Measurements from ENCODE around the gene TMEM217.

TMEM217 gene

GRCh38 chr6:37287519-37288157 is 29.7 kb upstream of the TMEM217 start:
- Mint-ChIP-seq H3K4me3 (no peak overlapping the region), H3K27me3 (no peaks in the 10 kb centered on the region), H3K9me3 (no peaks in the 10 kb centered on the region), H3K27ac (no peak overlapping the region), H3K36me3 (ENCODE audit: low read depth) (peaks cover 70% of the 10 kb centered on the region), H3K4me1 (ENCODE audit: low read depth) (peaks cover 36% of the 10 kb centered on the region)

DNA sequence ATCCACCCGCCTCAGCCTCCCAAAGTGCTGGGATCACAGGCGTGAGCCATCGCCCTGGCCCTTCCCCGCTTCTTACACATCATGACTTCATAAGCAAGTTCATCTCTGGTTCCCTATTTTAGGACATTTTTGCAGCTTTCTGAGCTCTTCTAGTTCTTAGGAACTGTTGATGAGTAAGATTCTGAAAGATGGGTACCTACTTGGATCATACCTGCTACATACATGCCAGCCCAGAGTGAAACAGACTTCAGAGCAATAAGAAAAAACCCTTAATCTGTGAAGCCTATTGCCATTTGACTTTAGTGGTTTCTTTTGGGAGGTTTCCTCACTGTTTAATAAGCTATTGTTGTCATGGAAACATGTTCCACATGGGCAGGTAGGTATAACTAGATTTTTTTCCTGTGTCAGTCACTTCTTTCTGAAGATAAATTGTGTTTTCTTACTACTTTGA is 27.9 kb upstream of the TMEM217 start:
- Mint-ChIP-seq H3K4me3 (no peak overlapping the region), H3K27ac (peak overlapping the region; percentile 34), H3K36me3 (ENCODE audit: low read depth) (peaks cover 60% of the 10 kb centered on the region), H3K9me3 (no peaks in the 10 kb centered on the region), H3K27me3 (no peaks in the 10 kb centered on the region), H3K4me1 (ENCODE audit: low read depth) (peaks cover 36% of the 10 kb centered on the region)

DNA sequence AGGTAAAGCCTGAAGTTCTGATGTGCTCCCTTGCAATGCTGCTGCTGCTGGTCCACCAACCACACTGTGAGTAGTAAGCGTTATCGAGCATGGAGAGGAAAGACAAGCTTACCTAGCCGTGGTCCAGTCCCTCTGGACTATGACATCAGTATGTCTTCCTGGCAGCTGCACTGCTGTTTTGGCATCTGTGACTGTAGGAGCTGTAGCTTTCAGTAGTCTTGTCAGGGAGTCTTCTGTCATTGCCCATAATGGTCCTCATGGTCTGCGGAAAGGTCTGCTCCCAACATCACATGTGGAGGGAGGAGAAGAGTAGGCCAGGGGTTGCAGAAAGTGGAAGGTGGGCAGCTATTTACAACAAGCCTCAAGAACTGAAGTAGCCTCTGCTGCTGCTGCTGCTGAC is 26.8 kb upstream of the TMEM217 start:
- Mint-ChIP-seq H3K27me3 (no peaks in the 10 kb centered on the region), H3K4me3 (no peak overlapping the region), H3K9me3 (no peaks in the 10 kb centered on the region), H3K36me3 (ENCODE audit: low read depth) (peaks cover 59% of the 10 kb centered on the region), H3K4me1 (ENCODE audit: low read depth) (peaks cover 28% of the 10 kb centered on the region), H3K27ac (no peak overlapping the region)

GRCh38 chr6:37283671-37284151 is 25.8 kb upstream of the TMEM217 start:
- no peak overlapping the region for H3K27ac Mint-ChIP-seq
- peaks cover 63% of the 10 kb centered on the region for H3K36me3 Mint-ChIP-seq (ENCODE audit: low read depth)
- peaks cover 18% of the 10 kb centered on the region for H3K4me1 Mint-ChIP-seq (ENCODE audit: low read depth)
- H3K9me3 Mint-ChIP-seq: no peaks in the 10 kb centered on the region
- no peak overlapping the region for H3K4me3 Mint-ChIP-seq
- H3K27me3 Mint-ChIP-seq: no peaks in the 10 kb centered on the region

- H3K9me3 Mint-ChIP-seq: no peaks in the 10 kb centered on the region
- no peak overlapping the region for H3K4me3 Mint-ChIP-seq
- H3K27me3 Mint-ChIP-seq: no peaks in the 10 kb centered on the region
- H3K4me1 Mint-ChIP-seq (ENCODE audit: low read depth): peaks cover 15% of the 10 kb centered on the region
- peaks cover 63% of the 10 kb centered on the region for H3K36me3 Mint-ChIP-seq (ENCODE audit: low read depth)
- no peak overlapping the region for H3K27ac Mint-ChIP-seq
These were observed 25.3 kb upstream of the TMEM217 start for GRCh38 chr6:37283268-37283667.

DNA sequence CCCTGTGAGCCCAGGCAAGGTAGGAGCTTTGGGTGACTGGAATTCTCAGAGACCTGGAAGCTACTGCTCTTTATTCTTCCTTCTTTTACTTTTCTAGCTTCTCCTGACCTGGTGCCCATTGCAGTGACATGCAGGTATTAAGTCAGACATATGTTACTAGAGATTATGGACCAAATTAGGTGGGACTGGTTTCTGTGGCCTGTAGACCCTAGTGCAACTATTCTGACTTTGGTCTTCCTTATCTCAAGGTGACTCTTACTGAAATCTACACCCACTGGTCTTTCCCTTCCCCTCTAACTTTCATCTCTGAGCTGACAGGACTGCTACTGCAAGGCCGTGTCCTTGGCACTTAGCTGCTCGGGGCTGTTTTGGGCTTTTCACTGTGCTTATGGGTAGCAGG is 24.4 kb upstream of the TMEM217 start:
- Mint-ChIP-seq H3K4me3 (no peak overlapping the region), H3K4me1 (ENCODE audit: low read depth) (peaks cover 19% of the 10 kb centered on the region), H3K27ac (no peak overlapping the region), H3K9me3 (no peaks in the 10 kb centered on the region), H3K36me3 (ENCODE audit: low read depth) (peaks cover 58% of the 10 kb centered on the region), H3K27me3 (no peaks in the 10 kb centered on the region)

- Mint-ChIP-seq H3K27ac (no peak overlapping the region), H3K9me3 (no peaks in the 10 kb centered on the region), H3K36me3 (ENCODE audit: low read depth) (peaks cover 50% of the 10 kb centered on the region), H3K4me1 (ENCODE audit: low read depth) (peaks cover 26% of the 10 kb centered on the region), H3K27me3 (no peaks in the 10 kb centered on the region), H3K4me3 (no peak overlapping the region)
These were observed 22.4 kb upstream of the TMEM217 start for GRCh38 chr6:37280162-37280887.

DNA sequence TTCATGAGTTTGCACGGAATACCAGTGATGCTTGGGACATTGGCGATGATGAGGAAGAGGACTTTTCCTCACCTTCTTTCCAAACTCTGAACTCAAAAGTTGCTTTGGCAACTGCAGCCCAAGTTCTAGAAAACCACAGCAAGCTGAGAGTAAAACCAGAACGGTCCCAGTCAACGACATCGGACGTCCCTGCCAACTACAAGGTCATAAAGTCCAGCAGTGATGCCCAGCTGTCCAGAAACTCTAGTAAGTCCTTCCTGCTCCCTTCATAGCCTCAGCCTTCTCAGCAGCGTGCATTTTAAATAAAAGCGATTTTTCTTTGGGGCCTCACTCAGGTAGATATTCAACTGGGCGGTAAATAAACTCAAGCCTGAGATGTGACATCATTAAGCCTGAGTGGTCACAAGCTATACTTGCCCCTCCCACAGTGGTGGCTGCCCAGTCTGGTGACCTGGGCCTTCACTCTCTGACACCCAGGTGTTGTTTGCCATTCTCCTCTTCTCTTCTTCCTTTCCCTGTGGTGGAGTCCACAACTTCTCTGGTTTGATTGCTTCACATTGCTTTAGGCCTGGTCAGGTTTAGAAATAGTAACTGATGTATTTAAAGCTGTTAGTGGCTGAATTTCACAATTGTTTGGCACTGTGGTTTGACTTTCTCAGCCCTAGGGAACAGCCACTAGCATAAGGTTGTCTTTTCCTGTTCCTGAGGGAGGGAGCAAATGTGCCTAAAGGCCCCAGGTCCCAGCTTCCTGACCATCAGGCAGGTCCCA is 21.6 kb upstream of the TMEM217 start:
- H3K9me3 Mint-ChIP-seq: no peaks in the 10 kb centered on the region
- H3K27me3 Mint-ChIP-seq: no peaks in the 10 kb centered on the region
- no peak overlapping the region for H3K27ac Mint-ChIP-seq

GRCh38 chr6:37277001-37277409 is 19.1 kb upstream of the TMEM217 start:
- no peak overlapping the region for H3K27ac Mint-ChIP-seq
- peaks cover 37% of the 10 kb centered on the region for H3K36me3 Mint-ChIP-seq (ENCODE audit: low read depth)
- peaks cover 48% of the 10 kb centered on the region for H3K4me1 Mint-ChIP-seq (ENCODE audit: low read depth)
- no peaks in the 10 kb centered on the region for H3K9me3 Mint-ChIP-seq
- no peaks in the 10 kb centered on the region for H3K27me3 Mint-ChIP-seq
- no peak overlapping the region for H3K4me3 Mint-ChIP-seq

More for the DNA sequence above, 21.6 kb upstream of the TMEM217 start:
- H3K36me3 Mint-ChIP-seq (ENCODE audit: low read depth): peaks cover 46% of the 10 kb centered on the region
- H3K4me1 Mint-ChIP-seq (ENCODE audit: low read depth): peaks cover 28% of the 10 kb centered on the region
- H3K4me3 Mint-ChIP-seq: no peak overlapping the region

DNA sequence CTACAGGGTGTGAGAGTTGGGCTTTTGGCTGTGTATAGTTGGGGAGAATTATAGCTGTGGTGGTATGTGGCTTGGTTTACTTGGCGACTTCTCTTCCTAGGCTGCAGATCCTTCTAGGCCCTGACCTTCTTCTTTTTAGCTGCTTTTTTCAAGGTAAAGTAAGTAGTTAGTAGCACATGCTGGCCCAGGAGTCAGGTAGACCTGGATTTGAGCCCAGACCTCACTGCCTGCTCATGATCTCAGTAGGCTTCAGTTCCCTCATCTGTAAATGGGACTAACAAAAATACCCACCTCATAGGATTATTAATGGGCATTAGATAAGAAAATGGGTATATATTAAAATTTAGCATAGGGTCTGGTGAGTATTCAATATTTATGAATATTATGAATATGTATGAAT is 17.4 kb upstream of the TMEM217 start:
- H3K4me1 Mint-ChIP-seq (ENCODE audit: low read depth): peaks cover 48% of the 10 kb centered on the region
- no peak overlapping the region for H3K4me3 Mint-ChIP-seq
- peak overlapping the region; percentile 11 for H3K27ac Mint-ChIP-seq
- H3K36me3 Mint-ChIP-seq (ENCODE audit: low read depth): peaks cover 41% of the 10 kb centered on the region
- no peaks in the 10 kb centered on the region for H3K9me3 Mint-ChIP-seq
- H3K27me3 Mint-ChIP-seq: no peaks in the 10 kb centered on the region

DNA sequence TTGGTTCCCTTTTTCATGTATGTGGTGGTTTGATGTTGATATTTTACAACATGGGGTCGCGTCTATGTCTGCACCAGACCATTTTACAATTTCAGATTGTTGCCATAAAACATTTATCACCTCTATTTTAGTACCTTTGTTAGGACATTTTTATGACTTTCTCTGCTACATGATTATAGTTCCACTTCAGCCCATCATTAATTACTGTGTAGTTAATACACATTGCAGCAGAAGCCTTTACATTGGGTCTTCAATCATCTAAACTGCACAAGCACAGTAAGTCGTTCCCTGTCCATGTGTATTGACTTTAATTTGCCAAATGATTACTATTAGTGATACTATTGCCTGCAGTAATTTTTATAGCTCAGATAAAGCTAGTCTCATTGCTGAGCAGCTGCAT is 15.7 kb upstream of the TMEM217 start:
- Mint-ChIP-seq H3K27me3 (no peaks in the 10 kb centered on the region), H3K4me1 (ENCODE audit: low read depth) (peaks cover 48% of the 10 kb centered on the region), H3K27ac (no peak overlapping the region), H3K9me3 (no peaks in the 10 kb centered on the region), H3K4me3 (no peak overlapping the region), H3K36me3 (ENCODE audit: low read depth) (peaks cover 35% of the 10 kb centered on the region)

- Mint-ChIP-seq H3K27ac (peak overlapping the region; percentile 5), H3K4me3 (peak overlapping the region; percentile 4), H3K9me3 (no peaks in the 10 kb centered on the region), H3K4me1 (ENCODE audit: low read depth) (peaks cover 46% of the 10 kb centered on the region), H3K27me3 (no peaks in the 10 kb centered on the region), H3K36me3 (ENCODE audit: low read depth) (peaks cover 35% of the 10 kb centered on the region)
These were observed 15.1 kb upstream of the TMEM217 start for GRCh38 chr6:37272834-37273566.

GRCh38 chr6:37269105-37269504 is 11.2 kb upstream of the TMEM217 start:
- Mint-ChIP-seq H3K27ac (no peak overlapping the region), H3K27me3 (no peaks in the 10 kb centered on the region), H3K36me3 (ENCODE audit: low read depth) (peaks cover 25% of the 10 kb centered on the region), H3K4me1 (ENCODE audit: low read depth) (peaks cover 33% of the 10 kb centered on the region), H3K4me3 (no peak overlapping the region), H3K9me3 (no peaks in the 10 kb centered on the region)

DNA sequence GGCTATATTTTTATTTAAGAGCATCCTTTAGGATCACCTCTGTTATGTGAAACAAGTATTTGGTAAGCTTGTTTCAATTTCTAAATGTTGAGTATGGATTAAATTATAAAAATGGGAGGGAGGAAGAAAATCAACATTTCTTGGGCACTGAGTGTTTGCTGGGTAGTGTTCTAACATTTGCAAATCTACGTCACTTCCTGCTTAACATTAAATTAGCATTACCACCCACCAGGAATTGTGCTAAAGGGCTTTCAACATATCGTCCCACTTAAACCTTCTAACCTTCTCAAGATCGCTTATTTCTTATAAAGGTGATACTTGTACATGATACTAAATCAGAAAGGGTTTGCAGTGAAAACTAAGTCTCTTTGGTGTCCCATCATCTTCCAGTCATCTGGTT is 7.9 kb upstream of the TMEM217 start:
- H3K36me3 Mint-ChIP-seq (ENCODE audit: low read depth): peaks cover 18% of the 10 kb centered on the region
- H3K4me1 Mint-ChIP-seq (ENCODE audit: low read depth): peaks cover 27% of the 10 kb centered on the region
- no peak overlapping the region for H3K4me3 Mint-ChIP-seq
- no peak overlapping the region for H3K27ac Mint-ChIP-seq
- H3K27me3 Mint-ChIP-seq: no peaks in the 10 kb centered on the region
- no peaks in the 10 kb centered on the region for H3K9me3 Mint-ChIP-seq

Measured in stimulated activated naive CD8-positive, alpha-beta T cell treated with anti-CD3 and anti-CD28 coated beads, Interleukin-15, Interleukin-2, amounts not matched to agents 100 ng/mL and 50 ng/mL, for 24 hours (primary cell).